Testis (tissue), 2 donors: ENCODE results near the gene ASB7.

Experiments used
- POLR2A ChIP-seq: fragments of 450-650 bp; IDR thresholded peaks from one replicate; pipeline ENCODE4 v1.6.1; 2017; ENCODE audit warnings: antibody characterized with exemption, mild to moderate bottlenecking, moderate library complexity
- TF ChIP-seq, protein P1 (sequence below), 3 experiments: fragments of 450-650 bp in 2 of 3; fragments of 200-600 bp in 1 of 3; sonication (generic) in 1 of 3; IDR thresholded peaks; one replicate each; pipeline ENCODE4 v1.5.1; 2016 to 2019; ENCODE audit warnings: antibody characterized with exemption in 3 of 3, mild to moderate bottlenecking in 2 of 3, moderate library complexity in 1 of 3

DNA sequence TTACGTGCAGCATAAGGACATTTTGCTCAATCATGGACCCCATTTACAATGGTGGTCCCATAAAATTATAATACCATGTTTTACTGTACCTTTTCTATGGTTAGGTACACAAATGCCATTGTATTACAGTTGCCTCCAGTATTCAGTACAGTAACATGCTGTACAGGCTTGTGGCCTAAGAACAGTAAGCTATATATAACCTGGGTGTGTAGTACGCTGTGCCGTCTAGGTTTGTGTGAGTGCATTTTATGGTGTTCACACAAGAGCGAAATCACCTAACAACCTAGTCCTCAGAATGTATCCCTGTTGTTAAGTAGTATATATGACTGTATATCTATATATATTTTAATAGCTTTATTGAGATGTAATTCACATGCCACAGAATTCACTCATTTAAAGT lies 12.5 kb downstream of the ASB7 start:
- TF ChIP-seq, protein P1, sequence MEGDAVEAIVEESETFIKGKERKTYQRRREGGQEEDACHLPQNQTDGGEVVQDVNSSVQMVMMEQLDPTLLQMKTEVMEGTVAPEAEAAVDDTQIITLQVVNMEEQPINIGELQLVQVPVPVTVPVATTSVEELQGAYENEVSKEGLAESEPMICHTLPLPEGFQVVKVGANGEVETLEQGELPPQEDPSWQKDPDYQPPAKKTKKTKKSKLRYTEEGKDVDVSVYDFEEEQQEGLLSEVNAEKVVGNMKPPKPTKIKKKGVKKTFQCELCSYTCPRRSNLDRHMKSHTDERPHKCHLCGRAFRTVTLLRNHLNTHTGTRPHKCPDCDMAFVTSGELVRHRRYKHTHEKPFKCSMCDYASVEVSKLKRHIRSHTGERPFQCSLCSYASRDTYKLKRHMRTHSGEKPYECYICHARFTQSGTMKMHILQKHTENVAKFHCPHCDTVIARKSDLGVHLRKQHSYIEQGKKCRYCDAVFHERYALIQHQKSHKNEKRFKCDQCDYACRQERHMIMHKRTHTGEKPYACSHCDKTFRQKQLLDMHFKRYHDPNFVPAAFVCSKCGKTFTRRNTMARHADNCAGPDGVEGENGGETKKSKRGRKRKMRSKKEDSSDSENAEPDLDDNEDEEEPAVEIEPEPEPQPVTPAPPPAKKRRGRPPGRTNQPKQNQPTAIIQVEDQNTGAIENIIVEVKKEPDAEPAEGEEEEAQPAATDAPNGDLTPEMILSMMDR (IDR thresholded peaks at IDR 0.05), result no peak
- TF ChIP-seq POLR2A, result no peak
